HG03025 (cell line): ENCODE measurements around the gene ACSS1.

Experiments used
- ATAC-seq: cut with Tn5 transposase; IDR thresholded peaks from one replicate; pipeline ENCODE4 v1.9.1; 2021; ENCODE audit warnings: mild to moderate bottlenecking, moderate library complexity; ENCODE audit not compliant: unreplicated experiment, low FRiP score

Gene ACSS1

DNA sequence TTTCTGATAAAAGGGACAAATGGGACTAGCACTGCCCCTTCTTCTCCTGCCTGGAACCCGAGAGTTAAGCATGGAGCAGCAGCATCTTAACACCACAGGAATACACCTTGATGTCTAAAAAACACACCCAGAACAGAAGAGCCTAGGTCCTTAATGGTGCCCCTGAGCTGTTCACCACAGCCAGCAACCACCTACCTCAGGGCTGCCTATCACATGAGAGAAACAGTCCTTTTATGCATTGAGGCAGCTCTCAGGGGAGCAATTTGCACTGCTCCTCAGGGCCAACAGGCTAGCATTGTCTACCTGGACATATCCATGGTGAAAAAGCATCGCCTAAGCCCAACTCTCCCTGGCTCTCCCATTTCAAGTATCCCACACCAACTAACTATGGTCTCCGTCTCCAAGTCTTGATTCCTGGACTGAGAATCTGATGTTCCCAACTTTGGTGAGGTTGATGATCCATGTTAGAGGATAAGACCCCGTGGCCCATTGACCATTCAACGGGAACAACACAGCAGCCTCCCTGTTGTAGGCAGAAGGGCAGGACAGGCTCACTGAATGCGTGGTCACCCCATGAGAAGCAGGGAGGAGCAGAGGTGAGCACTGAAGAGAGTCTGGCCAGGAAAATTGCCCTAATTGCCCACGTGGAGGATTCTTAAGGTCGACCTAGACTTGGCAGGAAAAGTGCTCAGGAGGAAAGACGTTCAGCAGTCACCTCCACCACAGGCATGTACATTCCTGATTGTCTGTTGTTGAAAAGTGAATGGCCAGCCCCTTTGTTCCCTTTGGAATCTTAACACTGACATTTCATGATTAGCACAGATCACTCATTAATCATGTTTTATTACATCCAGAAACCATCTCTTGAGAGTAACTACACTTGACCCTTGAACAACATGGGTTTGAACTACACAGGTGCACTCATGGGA lies 61.2 kb downstream of the ACSS1 start:
- no peak for ATAC-seq

DNA sequence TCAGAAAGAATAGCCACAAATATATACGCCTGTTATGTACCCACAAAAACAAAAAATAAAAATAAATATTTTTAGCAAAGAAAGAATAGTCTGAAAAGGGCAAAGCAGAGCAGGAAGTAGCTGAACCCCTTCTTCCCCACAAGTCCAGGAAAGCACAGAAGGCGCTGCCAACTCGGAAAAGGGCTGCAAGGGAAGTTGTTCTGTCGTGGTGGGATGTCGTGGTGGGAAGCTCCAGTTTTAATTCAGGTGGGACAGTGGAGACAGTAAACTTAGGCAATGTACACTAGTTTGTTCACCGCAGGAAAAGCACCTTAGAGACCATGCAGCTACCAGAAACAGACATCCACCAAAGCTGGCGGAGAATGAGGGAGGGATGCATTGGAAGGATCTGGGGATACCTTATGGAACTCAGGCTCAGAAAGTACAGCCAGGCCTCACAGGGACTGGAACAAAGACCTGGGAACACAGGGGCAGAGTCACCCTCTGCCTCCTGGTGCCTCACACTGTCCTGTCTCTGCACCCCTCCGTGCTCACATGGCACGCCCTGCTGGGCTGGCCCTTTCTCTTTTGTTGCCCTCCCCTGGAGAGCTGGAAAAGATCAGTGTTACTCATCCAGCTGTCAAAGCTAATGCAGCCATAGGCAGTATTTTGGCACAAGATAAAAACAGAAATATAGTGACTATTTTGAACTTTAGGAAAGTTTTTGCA lies 62.0 kb downstream of the ACSS1 start:
- no peak for ATAC-seq

DNA sequence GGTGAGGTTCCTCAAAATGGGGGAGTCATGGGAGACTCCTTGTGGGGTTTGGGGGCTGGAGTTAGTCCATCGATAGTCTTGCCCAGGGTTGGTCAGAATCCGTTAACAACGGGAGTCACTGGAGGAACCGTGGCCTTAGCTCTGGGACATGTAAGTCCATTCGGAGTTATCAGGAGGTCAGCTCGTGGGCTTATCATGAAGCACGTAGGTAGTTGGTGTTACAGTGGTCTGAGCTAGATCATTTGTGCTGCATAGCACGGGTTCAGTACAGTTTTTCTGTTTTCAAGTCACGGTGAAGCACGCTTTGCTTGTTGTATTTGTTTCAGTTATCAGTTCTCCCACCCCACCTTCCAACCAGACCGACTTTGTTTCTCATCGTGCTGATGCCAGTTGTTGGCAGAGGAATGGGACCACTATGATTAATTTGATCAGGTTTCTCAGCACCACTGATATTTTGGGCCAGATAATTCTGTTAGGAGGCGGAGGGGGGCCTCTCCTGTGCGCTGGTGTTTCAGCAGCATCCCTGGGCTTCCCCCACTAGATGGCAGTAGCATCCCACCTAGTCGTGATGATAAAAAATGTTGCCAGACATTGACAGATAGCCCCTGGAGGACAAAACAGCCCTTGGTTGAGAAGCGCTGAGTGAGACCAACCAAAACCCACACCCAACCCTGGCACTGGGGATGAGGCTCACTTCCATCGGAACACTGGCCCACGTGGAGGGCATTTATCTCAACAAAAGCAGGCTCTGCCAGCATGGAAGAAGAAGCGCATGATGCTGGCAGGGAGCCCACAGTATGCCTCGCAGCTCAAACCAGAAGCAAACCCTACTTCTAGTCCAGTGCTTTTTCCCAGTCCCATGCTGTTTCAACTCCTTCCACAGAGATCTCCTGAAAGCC lies 63.2 kb downstream of the ACSS1 start:
- no peak for ATAC-seq

DNA sequence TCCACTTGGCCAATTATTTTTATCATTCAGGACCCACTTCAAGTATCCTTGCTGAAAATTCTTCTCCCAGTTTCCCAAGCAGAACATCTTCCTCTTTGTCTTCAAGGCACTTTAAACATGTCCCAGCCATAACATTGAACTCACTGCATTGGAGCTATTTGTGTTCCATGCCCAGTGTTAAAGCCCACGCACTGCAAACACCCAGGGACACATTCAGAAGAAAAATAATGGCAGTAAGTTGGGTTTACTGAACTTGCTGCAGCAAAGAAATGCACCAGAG lies 63.8 kb downstream of the ACSS1 start:
- ATAC-seq = no peak

DNA sequence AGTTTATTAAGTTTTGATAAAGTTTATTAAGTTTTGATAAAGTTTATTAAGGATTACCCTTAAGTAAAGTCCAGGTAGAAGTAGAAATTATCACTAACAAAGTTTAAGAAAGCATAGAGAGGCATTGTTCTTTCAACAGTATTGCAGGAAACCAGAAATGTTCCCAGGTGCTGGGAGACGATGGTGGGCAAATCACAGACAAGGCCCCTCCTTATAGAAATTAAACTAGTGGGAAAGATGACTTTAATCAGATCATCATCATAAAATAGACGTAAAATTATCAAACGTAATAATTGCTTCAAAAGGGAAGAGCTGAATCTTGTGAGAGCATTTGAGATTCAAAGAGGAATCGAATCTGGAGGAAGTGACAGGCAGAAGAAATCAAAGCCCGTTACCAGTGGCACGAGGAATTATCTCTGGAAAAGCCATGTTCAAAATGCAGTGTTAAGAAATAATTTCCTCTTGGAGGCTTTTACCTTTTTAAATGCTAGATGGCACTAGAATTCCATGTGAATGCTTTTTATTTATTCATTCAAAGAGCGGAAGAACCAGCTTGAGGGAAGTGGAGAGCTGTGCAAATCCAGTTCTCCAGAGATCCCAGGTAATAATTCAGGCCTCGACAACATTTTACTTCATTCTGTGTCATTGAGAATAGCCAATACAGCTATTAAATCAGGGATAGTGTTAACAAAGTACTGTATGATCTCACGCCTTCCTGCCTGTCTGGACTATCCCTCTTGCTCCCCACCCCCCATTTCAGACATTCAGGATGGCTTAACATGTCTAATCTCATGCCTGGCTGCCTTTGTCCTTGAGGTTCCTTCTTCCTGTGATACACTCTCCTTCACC lies 64.4 kb downstream of the ACSS1 start:
- no peak for ATAC-seq

DNA sequence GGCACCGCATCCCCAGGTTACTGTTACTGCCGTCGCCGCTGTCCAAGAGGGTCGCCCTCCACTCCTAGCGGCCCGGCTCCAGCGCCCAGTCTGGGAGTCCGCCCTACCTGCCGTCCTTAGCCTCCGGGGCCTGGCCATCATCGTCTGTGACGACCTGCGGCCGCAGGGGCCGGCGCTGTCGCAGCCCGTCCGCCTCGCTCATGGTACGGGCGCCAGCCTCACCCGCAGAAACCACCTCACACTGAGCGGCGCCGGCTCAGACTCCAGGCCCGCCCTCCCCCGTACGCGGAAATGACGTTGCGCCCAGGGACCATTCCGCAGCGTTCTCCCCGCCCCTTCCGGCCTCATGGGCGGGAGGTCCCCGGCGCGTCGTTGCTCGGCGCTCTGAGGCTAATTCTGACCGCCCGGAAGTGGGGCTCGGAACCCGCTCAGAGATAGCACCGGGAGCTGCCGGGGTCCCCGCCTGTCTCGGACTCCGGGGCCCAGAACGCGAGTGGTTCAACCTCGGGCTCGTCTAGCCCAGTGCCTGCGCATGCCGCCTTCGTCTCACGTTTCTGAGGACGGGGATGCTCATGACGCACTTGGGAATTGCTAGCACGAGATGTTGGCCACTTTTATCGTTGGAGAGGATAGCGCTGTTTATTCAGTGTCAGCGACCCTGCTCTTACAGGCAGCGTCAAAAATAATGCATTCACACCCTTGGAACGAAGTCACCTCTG lies 65.3 kb downstream of the ACSS1 start, which contains the start of gene APMAP:
TSS of gene APMAP (minus strand) at position 265 of the 719 bp plus-strand sequence. CDS start at position 202, 63 bp downstream.
- peak; percentile 95 for ATAC-seq

DNA sequence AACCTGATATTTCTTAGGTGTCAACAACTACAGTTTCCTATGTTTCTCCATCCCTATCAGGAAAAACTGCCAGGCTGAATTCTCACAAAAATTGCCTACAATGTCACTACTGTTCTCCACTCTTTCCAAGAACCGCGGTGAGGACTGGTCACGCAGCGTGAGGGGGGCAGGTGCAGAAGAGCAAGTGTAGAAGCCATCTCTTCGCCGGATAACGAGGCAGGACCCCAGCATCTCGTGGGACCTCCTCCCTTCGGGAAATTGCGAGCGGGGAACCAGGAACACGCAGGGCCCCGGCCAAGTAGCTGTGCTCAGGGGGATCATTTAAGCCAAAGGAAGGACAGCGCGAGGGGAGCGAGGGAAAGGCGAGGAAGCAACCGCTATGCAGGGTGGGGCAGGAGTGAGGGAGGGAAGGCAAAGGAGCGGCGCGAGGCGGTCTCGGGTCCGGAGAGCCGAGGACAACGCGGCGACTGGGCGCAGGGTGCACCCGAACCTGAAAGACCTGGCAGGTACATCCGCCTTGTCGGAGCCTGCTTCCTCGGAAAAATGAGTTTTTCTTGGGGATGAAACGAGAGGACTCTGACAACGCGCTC lies 65.9 kb downstream of the ACSS1 start:
- peak; percentile 25 for ATAC-seq

DNA sequence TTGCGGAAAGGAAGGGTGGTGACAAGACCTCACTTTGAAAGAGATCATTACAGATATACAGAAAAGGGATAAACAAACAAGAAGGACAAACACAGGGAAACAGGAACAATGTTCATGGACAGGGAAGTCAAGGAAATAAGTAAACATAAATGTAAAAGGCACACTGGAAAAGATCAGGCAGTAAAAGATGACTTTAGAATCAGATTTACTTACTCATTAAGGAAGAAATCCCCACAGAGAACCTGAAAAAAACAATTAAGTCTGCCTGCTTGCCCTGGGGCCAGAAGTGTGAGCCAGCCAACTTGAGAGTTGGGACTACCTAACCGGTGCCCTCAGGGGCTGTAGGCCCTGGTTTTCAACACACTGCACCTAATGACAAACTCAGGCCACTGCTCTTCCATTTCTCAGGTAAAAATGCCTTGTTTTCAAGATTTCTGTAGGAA lies 67.1 kb downstream of the ACSS1 start:
- ATAC-seq = no peak

DNA sequence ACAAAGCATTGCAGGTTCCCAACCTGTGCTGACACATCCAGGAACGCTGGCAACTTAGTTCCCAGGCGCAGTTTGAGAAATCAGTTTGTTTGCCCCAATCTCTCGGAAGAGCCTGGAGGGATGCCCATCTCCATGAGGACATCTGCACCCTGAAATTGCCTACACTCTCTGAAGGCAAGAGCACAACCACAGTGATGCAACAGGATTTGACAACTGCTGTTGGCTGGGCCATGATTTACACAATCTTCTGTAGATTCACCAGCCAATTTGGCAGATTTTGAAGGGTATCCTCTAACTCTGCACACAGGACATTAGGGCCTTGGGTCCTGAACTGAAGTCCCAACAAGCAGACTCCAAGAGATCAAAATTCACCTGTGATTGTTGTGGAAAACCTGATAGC lies 68.8 kb downstream of the ACSS1 start:
- ATAC-seq = no peak

DNA sequence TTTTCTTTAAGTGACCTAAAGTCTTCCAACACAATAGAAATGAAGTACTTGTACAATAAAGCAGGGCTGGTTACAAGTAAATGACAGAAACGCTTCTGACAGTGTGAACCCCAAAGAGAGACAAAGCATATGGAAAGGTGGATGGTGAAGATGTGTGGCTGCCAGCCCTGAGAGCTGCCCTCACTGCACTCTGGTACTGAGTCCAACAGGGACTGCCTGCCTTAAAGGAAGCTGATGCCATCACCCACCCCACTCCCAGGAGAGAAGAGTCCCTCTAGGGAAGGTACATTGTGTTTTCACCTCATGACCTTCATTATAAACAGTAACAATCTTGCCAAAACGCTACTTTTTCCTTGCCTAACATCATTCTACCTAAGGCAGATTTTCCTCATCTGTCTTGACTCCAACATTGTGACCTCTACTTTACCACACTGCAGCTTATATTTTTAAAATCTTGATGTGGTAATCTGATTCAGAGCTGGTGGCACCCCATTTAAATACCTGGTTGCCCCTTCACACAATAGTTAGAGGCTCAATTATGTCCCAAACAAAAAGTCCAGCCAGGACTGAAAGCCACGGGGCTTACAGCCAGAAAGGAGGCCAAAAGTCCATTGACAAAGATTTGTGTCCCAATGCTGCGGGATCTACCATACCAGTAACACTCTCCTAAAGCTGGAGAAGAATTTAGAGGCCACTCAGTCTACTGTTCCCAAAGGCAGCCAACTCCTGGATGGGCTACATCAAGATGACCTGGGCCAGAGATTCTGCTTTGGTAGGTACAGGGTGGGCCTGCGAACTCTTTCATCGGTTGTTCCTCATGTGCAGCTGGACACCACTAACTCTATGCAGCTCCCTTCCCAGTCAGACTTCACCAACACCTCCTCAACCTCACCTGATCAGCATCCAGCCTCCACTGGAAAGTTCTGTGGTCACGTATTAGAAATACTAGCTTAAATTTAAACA lies 69.8 kb downstream of the ACSS1 start:
- no peak for ATAC-seq

DNA sequence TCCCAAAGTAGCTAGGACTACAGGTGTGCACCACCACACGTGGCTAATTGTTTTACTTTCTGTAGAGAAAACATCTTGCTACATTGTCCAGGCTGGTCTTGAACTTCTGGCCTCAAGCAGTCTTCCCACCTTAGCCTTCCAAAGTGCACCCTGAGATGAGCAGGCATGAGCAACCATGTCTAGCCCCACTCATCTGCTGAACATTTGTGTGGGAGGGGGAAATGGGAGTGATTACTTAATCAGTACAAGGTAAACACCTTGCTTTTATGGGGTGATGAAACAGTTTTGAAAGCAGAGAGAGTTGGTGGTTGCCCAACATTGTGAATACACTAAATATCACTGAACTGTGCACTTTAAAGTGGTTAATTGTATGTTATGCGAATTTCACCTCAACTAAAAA lies 70.7 kb downstream of the ACSS1 start:
- no peak for ATAC-seq

DNA sequence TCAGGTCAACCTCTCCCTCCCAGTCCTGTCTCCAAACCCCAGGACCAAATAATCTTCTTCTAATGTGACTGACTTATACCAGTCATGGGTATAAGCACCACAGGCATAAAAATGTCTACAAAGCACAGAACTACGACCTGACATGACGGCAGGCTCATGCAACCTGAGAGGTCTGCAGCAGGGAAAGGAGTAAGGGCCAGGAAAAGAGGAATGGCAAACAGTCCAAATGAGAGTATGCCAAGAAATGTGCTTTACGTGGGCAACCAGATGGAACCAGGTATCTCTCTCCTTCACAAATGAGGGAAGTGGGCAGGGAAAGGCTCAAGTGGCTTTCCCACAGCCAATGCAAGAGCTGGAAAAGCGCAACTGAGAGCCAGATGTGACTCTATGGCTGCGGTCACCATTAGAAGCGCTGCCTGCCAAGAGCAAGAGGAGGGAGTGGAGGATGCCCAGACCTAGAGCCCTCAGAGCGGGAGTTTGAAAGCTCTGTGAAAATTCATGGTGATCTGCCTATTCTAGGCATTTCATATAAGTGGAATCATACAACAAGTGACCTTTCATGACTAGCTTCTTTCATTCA lies 71.4 kb downstream of the ACSS1 start:
- ATAC-seq = no peak

DNA sequence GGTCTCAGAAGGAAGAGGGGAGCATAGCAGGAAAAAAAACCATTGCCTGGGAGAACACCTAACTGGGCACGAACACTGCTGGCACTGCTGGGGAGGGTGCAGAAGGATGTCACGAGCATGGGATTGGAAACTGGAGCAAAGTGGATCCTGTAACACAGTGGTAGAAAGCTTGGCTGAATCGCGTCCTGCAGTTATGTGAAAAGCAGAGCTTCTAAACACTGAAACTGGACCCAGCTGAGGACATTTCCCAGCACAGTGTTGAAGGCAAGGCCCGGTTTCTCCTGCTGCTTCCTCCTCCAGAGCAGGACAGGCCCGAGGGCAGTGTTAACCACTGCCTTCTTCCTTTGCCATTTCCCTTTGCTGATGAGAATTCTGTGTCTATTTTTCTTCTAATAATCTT lies 72.1 kb downstream of the ACSS1 start:
- no peak for ATAC-seq

DNA sequence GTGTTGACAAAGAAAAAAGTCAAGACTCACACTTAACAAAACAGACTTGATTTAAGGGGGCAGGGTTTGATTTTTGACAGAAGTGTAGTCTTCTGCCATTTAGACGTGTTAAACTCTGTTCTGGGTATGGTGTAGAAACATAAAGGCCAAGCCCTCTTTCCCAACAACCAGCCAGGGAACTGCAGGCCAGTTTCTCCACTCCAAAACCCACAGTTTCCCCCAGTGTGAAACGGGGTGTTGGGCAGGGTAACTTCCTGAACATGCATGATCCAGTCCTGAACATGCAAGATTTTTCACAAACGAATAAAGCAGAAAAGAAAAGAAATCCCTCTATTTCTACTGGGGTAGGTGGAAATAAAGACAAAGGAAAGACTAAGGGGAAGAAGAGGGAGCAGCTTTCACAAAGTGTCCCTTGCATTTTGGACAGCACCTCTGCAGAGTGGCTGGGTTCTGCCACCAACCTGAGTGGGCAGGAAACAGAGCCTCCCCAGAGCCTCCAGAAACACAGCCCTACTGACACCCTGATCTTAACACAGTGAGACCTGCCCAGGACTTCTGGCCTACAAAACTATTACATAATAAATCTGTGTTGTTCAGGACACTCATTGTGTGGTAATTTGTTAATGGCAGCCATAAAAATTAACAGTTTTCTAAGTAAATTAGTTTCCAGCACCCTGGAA lies 72.8 kb downstream of the ACSS1 start:
- no peak for ATAC-seq

DNA sequence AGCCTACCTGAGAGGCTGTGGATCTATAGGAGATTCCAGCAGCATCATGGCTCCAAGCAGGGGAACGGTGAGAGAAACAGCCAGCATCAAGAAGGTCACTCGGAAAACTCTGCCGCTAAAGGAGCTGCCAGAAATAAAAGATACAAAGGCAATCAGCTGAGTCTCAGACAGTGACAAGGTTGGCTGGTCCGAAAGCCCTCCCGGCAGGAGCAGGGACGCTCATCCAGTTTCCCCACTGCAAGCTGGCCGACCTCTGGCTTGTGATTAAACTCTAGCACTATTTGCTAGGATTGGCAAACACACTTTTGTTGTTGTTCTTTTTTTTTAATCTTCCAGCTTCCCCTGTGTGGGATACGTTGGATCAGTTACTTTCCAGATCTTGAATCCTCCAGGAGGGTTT lies 74.0 kb downstream of the ACSS1 start:
- ATAC-seq = no peak

DNA sequence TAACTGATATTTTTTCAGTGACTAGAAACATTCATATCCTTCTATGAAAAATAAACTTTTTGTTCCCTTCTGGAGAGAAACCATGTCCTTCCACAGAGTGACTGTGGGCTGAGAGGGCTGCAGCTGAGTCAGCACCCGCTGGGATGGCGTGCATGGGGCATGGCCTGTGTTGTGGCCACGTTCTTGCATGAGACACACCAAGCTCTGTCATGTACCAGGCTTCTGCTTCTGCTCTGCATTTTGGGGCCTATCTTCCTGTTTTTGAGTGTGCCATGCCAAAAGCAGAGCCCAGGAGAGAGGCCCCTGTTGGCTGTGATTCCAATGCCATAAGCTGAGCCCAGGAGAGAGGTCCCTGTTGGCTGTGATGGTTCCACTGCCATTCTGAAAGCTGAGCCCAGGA lies 76.1 kb downstream of the ACSS1 start:
- no peak for ATAC-seq

DNA sequence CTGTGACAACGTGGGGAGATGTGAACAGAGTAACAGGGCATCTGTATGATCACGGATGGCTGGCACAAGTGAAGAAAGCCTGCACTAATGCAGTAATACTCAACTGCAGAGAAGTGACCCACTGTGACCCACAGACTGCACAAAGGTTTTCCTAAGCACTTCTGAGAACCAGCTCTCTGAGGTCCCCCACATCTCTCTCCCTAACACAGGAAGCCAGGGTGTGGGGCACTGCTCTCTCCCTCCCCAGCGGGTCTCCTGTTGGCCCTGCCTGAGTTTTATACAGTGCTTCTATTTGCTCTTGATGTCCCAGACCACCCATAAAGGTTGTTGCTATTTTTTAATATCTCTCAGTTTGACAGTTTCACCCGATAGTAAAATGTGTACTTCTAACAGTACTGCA lies 76.7 kb downstream of the ACSS1 start:
- ATAC-seq = no peak
